Lower leg skin (tissue), 4 donors: ENCODE measurements around the gene CCDC85C. TPM values are rescaled to one million over a fixed set of nuclear protein-coding genes. Genes with fewer than 3 reads are reported as not detected.

Experiments
- DNase-seq, 2 donors: peaks; one replicate each; pipeline ENCODE4 v3.0.0-alpha.2; 2019; ENCODE audit warnings: low spot score in 2 of 2
- H3K4me3 ChIP-seq: fragments of 200-600 bp; sonication (generic); 2 replicates; pipeline ENCODE4 v1.5.1; 2017; ENCODE audit warnings: mild to moderate bottlenecking, low read depth; ENCODE audit not compliant: poor library complexity, severe bottlenecking
- POLR2A ChIP-seq, 2 donors: fragments of 450-650 bp; IDR thresholded peaks; one replicate each; pipeline ENCODE4 v1.6.1; 2016 to 2017; ENCODE audit warnings: antibody characterized with exemption in 2 of 2, mild to moderate bottlenecking in 1 of 2, moderate library complexity in 1 of 2
- WGBS, 2 donors: methylation state at CpG; one replicate each; pipeline ENCODE4 v1.1.5; 2018; 5-methylcytosine and 5-hydroxymethylcytosine counted together
- intact Hi-C: fragments of 100-400 bp; cut with DNase I; formaldehyde crosslinking; loops from one replicate; pipeline ENCODE4 v1.15.0; 2023; ENCODE audit warnings: low total_unique reads
- total RNA-seq, 4 donors: library from RNA; depleted of rRNA; stranded (reverse); fragments of >200 nt; gene quantifications; one replicate each; pipeline ENCODE4 v1.1.0, GENCODE V29; 2016
- TF ChIP-seq, protein P1 (sequence below), 3 donors: fragments of 450-650 bp; IDR thresholded peaks; one replicate each; pipeline ENCODE4 v1.5.1; 2016; ENCODE audit warnings: antibody characterized with exemption in 3 of 3, mild to moderate bottlenecking in 3 of 3, moderate library complexity in 2 of 3

CCDC85C gene
- total RNA-seq, 4 donors from 2014 or later, result 17.2 to 47.7 (median 33.3) TPM

DNA sequence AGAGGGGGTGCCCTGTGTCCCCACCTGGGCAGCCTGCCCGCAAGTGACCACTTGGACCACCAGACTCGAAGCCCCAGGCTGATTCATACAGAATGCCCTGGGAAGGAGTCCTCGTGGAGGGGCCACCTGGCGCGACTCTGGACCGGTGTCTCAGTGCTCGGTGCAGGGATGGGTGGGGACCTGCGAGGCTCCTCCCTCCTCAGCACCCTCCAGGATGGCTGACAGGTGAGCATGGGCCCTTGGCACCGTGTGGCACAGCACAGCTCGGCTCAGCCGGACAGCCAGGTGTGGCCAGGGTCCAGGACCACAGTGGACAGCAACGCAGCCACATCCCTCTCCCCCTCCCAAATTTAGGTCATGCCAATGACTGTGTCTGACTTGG is 78.3 kb downstream of the CCDC85C start:
- no peak for DNase-seq
- 85 to 86% methylated on average over 8 to 10 of the region's 12 CpGs for WGBS, 2 donors
- no peak overlapping the region for H3K4me3 ChIP-seq
- intact Hi-C loops, result no loop called here
- no peak for TF ChIP-seq POLR2A (IDR thresholded peaks at IDR 0.05)
- TF ChIP-seq, protein P1, sequence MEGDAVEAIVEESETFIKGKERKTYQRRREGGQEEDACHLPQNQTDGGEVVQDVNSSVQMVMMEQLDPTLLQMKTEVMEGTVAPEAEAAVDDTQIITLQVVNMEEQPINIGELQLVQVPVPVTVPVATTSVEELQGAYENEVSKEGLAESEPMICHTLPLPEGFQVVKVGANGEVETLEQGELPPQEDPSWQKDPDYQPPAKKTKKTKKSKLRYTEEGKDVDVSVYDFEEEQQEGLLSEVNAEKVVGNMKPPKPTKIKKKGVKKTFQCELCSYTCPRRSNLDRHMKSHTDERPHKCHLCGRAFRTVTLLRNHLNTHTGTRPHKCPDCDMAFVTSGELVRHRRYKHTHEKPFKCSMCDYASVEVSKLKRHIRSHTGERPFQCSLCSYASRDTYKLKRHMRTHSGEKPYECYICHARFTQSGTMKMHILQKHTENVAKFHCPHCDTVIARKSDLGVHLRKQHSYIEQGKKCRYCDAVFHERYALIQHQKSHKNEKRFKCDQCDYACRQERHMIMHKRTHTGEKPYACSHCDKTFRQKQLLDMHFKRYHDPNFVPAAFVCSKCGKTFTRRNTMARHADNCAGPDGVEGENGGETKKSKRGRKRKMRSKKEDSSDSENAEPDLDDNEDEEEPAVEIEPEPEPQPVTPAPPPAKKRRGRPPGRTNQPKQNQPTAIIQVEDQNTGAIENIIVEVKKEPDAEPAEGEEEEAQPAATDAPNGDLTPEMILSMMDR (IDR thresholded peaks at IDR 0.05), result no peak

- intact Hi-C loops, result no loop called here
- no peak for DNase-seq
Observed at GRCh38 chr14:99524804-99525698, 79.0 kb downstream of the CCDC85C start.

GRCh38 chr14:99524091-99524661 is 79.8 kb downstream of the CCDC85C start:
- intact Hi-C loops, result no loop called here
- TF ChIP-seq, protein P1 (IDR thresholded peaks at IDR 0.05), result no peak
- TF ChIP-seq POLR2A (IDR thresholded peaks at IDR 0.05), result no peak
- no peak for DNase-seq
- WGBS, 2 donors, result 70 to 74% methylated on average over 16 of the region's 16 CpGs
- no peak overlapping the region for H3K4me3 ChIP-seq

More at GRCh38 chr14:99524804-99525698, 79.0 kb downstream of the CCDC85C start:
- H3K4me3 ChIP-seq, result no peak overlapping the region
- no peak for TF ChIP-seq POLR2A (IDR thresholded peaks at IDR 0.05)
- TF ChIP-seq, protein P1 (IDR thresholded peaks at IDR 0.05), result no peak
- WGBS, 2 donors, result 63 to 65% methylated on average over 12 to 17 of the region's 17 CpGs

DNA sequence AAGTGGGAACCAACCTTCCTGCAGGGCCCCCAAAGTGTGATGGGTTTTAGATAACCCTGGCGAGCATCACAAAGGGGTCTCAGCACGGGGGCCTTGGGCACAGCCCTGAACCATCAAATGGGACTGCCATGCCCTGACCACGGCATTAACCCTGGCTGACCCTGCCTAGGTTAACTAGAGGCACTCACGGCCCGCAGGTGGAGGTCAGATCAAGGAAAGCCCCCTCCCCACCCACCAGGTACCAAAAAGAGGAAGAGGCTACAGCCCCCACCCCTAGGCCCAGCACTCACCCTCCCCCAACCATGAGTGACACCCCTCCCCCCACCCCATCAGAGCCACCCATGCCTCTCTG is 80.3 kb downstream of the CCDC85C start:
- 73 to 87% methylated on average over 5 of the region's 5 CpGs for WGBS, 2 donors
- DNase-seq, result no peak
- intact Hi-C loops, result no loop called here

GRCh38 chr14:99522934-99523703 is 80.9 kb downstream of the CCDC85C start:
- TF ChIP-seq, protein P1 (IDR thresholded peaks at IDR 0.05), result no peak
- TF ChIP-seq POLR2A (IDR thresholded peaks at IDR 0.05), result no peak
- H3K4me3 ChIP-seq, result no peak overlapping the region
- intact Hi-C loops, result no loop called here
- 68 to 82% methylated on average over 13 to 14 of the region's 14 CpGs for WGBS, 2 donors
- DNase-seq, result no peak

More for the DNA sequence above, 80.3 kb downstream of the CCDC85C start:
- TF ChIP-seq, protein P1 (IDR thresholded peaks at IDR 0.05), result no peak
- TF ChIP-seq POLR2A (IDR thresholded peaks at IDR 0.05), result no peak
- H3K4me3 ChIP-seq, result no peak overlapping the region
